ENCODE data around the gene TMTC3. TPM values are rescaled to one million over a fixed set of nuclear protein-coding genes. Genes with fewer than 3 reads are reported as not detected.
A peak's percentile ranks its signal among the peaks of the same experiment; 100 is the strongest.

Gene TMTC3
- 10 to 100 TPM; 14.6 to 16.8 TPM for total RNA-seq

DNA sequence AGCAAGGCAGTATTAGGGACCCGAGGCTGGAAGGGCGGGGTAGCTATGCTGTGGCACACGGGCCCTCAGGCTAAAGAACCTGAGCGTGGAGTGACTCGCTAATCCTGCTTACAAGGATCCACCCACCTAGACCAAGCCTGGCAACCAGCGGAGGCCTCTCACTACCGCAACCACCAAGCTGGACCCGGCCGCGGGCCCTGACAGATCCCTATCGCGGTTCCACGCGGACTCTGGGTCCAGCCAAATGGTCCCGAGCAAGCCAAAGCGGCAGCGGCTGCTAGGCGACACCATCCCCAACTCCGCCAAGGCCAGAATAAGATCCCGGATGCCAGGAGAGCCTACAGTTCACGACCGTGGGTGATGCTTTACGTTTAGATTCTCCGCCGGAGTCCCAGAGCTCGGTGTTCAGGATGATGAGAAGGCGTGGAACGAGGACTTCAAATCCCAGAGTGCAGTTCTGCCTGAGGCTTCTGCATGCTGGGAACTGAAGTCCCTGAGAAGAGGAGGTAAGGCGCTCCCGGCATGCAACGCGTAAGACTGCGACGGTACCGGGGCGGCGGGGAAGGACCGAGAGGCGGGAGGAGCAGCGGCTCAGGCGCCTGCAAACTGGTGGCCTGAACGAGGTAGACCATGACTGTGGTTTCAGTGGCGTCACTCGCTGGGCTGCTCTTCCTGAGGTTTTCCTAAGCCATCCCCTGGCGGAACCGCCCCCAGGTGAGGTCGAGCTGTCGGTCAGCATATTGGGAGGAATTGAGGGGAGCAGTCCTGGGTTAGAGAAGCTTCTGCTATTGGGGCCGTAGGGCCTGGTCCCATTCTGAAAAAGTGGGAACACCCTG lies at the start of gene TMTC3, which contains the start of gene CEP290:
TMTC3 (plus strand) TSS at position 534 of the 836 bp plus-strand sequence. CDS start 6,009 bp downstream, outside the sequence.
CEP290 (minus strand) TSS at position 315 of the 836 bp plus-strand sequence. CDS start 781 bp downstream, outside the sequence.
- TF ChIP-seq, protein P1, sequence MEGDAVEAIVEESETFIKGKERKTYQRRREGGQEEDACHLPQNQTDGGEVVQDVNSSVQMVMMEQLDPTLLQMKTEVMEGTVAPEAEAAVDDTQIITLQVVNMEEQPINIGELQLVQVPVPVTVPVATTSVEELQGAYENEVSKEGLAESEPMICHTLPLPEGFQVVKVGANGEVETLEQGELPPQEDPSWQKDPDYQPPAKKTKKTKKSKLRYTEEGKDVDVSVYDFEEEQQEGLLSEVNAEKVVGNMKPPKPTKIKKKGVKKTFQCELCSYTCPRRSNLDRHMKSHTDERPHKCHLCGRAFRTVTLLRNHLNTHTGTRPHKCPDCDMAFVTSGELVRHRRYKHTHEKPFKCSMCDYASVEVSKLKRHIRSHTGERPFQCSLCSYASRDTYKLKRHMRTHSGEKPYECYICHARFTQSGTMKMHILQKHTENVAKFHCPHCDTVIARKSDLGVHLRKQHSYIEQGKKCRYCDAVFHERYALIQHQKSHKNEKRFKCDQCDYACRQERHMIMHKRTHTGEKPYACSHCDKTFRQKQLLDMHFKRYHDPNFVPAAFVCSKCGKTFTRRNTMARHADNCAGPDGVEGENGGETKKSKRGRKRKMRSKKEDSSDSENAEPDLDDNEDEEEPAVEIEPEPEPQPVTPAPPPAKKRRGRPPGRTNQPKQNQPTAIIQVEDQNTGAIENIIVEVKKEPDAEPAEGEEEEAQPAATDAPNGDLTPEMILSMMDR (IDR thresholded peaks at IDR 0.05): no peak
- Histone ChIP-seq H3K9me3 (no peaks in the 10 kb centered on the region), H3K9ac (ENCODE audit: low read depth in 2 of 2, low read length in 2 of 2) (peak within 1 kb of the TSS; percentile 80 to 82), H3K4me3 (peak within 1 kb of the TSS; percentile 61), H3K36me3 (no peaks in the 10 kb centered on the region), H3K27ac (peak within 1 kb of the TSS; percentile 65), H3K27me3 (no peaks in the 10 kb centered on the region), H3K4me1 (no peaks in the 10 kb centered on the region)
- intact Hi-C loops (cut with DNase I): loop anchor here (10.0 kb wide), 1 partner anchor 433 kb away; no protein-coding TSS in a partner anchor
- DNase-seq: peak; percentile 97

DNA sequence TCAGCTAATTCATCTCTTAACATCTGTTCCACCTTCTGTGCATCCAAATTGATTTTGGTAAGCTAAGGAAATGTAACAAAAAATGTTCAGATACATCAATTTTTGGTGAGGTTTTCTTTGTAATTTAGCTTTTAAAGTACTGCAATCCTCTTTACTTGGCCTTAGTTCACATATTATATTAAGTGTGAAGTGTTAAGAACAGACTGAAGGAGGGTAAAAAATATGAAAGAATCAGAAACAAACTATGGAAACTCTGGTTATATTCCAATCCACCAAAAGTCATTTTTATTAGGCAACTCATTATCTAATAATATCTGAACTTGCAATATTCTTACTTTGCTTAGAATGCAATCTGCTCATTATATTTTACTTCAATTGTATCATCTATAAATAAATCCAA lies 49.3 kb upstream of the TMTC3 start:
- no peaks in the 10 kb centered on the region for H3K36me3 ChIP-seq
- intact Hi-C loops (cut with DNase I): no loop called here
- no peaks in the 10 kb centered on the region for H3K4me1 ChIP-seq
- no peak for DNase-seq
- H3K4me3 ChIP-seq: no peak overlapping the region
- H3K27ac ChIP-seq: no peak overlapping the region
- no peaks in the 10 kb centered on the region for H3K27me3 ChIP-seq
- no peaks in the 10 kb centered on the region for H3K9me3 ChIP-seq
- H3K9ac ChIP-seq (ENCODE audit: low read depth in 2 of 2, low read length in 2 of 2): no peak overlapping the region
- TF ChIP-seq, protein P1 (IDR thresholded peaks at IDR 0.05): no peak

DNA sequence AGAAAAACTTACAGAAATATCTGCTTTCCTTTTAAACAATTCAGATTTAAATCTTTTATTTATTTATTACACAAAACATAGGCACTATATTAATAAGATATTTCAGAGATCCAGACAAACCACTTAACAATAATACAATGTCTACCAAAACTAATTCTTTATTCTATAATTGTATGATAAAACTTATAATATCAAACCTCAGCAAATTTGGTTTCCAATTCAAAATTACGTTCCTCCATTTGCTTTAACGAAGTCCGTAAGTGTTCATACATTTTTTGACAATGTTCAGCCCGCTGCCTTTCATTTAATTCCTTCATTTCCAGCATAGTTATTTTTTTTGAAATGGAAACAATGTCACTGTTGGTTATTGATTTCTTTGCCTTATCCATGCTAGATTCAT lies 48.5 kb upstream of the TMTC3 start:
- intact Hi-C loops (cut with DNase I): no loop called here
- Histone ChIP-seq H3K4me1 (no peaks in the 10 kb centered on the region), H3K4me3 (no peak overlapping the region), H3K9me3 (no peaks in the 10 kb centered on the region), H3K36me3 (no peaks in the 10 kb centered on the region), H3K9ac (ENCODE audit: low read depth in 2 of 2, low read length in 2 of 2) (no peak overlapping the region), H3K27ac (no peak overlapping the region), H3K27me3 (no peaks in the 10 kb centered on the region)
- no peak for DNase-seq
- TF ChIP-seq, protein P1 (IDR thresholded peaks at IDR 0.05): no peak

DNA sequence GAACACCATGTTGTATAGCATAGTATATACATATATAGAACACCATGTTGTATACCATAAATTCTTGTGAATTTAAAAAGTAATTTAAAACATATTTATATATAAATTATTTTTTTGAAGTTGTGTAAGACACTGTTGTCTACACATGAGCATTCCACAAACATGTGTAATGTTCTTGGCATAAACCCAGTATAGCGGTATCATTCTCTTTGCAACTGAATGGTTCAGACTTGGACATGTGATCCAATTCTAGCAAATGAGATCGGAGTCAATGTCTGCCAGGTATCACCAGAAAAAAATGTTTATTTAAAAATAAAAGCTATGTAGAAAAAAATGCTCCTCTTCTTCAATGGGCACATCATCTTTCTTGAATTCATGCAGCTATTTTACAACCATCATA lies 34.1 kb upstream of the TMTC3 start:
- no peaks in the 10 kb centered on the region for H3K36me3 ChIP-seq
- intact Hi-C loops (cut with DNase I): no loop called here
- no peak for DNase-seq

DNA sequence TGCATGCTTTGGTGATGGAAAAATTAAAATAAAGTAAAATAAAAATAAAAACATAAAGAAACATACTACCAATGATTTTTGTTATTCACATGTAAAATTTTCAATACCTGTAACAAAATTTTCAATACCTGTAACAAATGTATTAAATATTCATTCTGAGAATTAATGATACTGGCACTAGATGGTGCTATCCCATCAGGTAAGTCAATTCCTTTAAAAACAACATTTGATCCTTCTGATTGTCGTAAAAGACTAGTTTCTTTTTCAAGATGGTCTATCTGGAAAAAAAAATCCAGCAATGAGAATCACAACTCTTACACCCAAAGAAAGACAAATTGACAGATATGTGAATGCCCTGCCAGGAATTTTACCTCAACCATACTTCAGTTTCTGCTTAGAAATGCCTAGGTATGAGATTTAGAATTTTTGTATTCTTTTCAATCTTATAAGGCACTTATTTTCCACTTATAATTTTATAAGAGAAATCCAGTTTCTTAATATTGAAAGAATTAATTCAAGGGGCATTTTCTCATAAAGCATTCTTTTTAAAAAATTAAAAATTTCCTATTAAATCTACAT lies 30.9 kb upstream of the TMTC3 start:
- H3K4me3 ChIP-seq: no peak overlapping the region
- H3K9ac ChIP-seq (ENCODE audit: low read depth in 2 of 2, low read length in 2 of 2): no peak overlapping the region
- TF ChIP-seq, protein P1 (IDR thresholded peaks at IDR 0.05): peak; percentile 32
- intact Hi-C loops (cut with DNase I): no loop called here
- no peak for DNase-seq
- no peaks in the 10 kb centered on the region for H3K9me3 ChIP-seq
- H3K27ac ChIP-seq: no peak overlapping the region
- H3K27me3 ChIP-seq: no peaks in the 10 kb centered on the region
- H3K36me3 ChIP-seq: no peaks in the 10 kb centered on the region
- no peaks in the 10 kb centered on the region for H3K4me1 ChIP-seq

More for the DNA sequence above, 34.1 kb upstream of the TMTC3 start:
- Histone ChIP-seq H3K4me1 (no peaks in the 10 kb centered on the region), H3K27ac (no peak overlapping the region), H3K4me3 (no peak overlapping the region), H3K9ac (ENCODE audit: low read depth in 2 of 2, low read length in 2 of 2) (no peak overlapping the region), H3K9me3 (no peaks in the 10 kb centered on the region), H3K27me3 (no peaks in the 10 kb centered on the region)
- TF ChIP-seq, protein P1 (IDR thresholded peaks at IDR 0.05): no peak

Data from colonic mucosa (tissue), 4 donors.